Large intestine (tissue), 3 donors: ENCODE results near the gene AFAP1L2. TPM values are rescaled to one million over a fixed set of nuclear protein-coding genes. Genes with fewer than 3 reads are reported as not detected.
A peak's percentile ranks its signal among the peaks of the same experiment; 100 is the strongest.

Source experiments
- DNase-seq, 2 donors: peaks; one replicate each; pipeline versions ENCODE4 v3.0.0 to v3.0.0-alpha.2; 2013
- H3K27ac ChIP-seq: one replicate; pipeline ENCODE4 v1.5.1; 2013; ENCODE audit warnings: low read length
- H3K27me3 ChIP-seq: 2 replicates; pipeline ENCODE4 v1.6.1; 2013; ENCODE audit warnings: low read length; ENCODE audit not compliant: control insufficient read depth, insufficient read depth
- H3K36me3 ChIP-seq: 2 replicates; pipeline ENCODE4 v1.6.1; 2013; ENCODE audit warnings: low read length; ENCODE audit not compliant: control insufficient read depth, insufficient read depth
- H3K4me1 ChIP-seq: one replicate; pipeline ENCODE4 v1.6.1; 2013; ENCODE audit warnings: low read length; ENCODE audit not compliant: control insufficient read depth, insufficient read depth
- H3K4me3 ChIP-seq: one replicate; pipeline ENCODE4 v1.5.1; 2013; ENCODE audit warnings: low read length
- H3K9me3 ChIP-seq: one replicate; pipeline ENCODE4 v1.6.1; 2013; ENCODE audit warnings: mild to moderate bottlenecking, low read depth, low read length, moderate library complexity; ENCODE audit not compliant: control insufficient read depth
- WGBS: methylation state at CpG from one replicate; pipeline ENCODE4 v1.1.5; 2013; ENCODE audit warnings: low lambda C conversion rate; ENCODE audit not compliant: insufficient coverage; 5-methylcytosine and 5-hydroxymethylcytosine counted together
- polyA plus RNA-seq: library from polyadenylated mRNA; unstranded; fragments of 120-200 nt; gene quantifications from one replicate; pipeline ENCODE4 v1.2.1, GENCODE V29; 2013

The AFAP1L2 gene
- polyA plus RNA-seq, 1 donor = 12.0 TPM

DNA sequence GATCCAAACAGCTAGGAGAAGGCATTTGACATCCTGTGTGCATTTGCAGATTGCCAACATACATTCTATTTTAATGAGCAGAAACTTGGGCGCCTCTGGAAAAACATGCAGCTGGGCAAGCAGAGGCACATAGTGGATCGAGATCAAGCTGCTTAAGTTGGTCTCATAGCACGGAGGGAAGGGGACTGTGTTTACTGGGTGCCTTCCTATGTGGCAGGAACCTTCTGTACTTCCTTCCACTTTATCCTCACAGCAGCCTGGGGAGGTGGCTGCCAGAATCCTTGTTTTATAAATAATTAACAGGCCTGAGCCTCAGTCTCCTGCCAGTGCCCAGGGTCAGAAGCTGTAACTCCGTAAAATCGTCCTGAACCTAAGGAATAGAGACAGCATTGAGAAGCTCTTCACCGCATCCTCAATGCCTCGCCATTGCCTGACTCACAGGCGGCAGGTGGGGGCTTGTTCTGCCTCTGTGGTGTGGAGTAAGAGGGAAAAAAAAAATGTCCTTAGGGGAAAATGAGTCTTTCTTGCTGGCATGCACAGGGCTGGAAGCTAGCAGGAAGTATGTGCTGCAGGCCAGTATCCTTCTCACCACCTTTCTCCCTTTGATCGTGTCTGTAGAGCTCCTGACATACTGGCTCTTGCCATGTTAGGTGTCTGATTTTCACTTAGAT, 159.0 kb downstream of the AFAP1L2 start:
- H3K27ac ChIP-seq = peak overlapping the region; percentile 35
- H3K9me3 ChIP-seq = no peaks in the 10 kb centered on the region
- no peaks in the 10 kb centered on the region for H3K36me3 ChIP-seq
- H3K27me3 ChIP-seq = peaks cover 6% of the 10 kb centered on the region
- DNase-seq = peak in 1 of 2 donors; percentile 48
- H3K4me1 ChIP-seq = peaks cover 14% of the 10 kb centered on the region
- no peak overlapping the region for H3K4me3 ChIP-seq
- no CpG with 5 or more reads among the region's 9 CpGs for WGBS

Other genes with a start within 250 kb of the AFAP1L2 start
- gene CCDC186, start 230.3 kb downstream of the AFAP1L2 start, polyA plus RNA-seq = 34.0 TPM
- 0.22 TPM for gene TDRD1, start 225.1 kb downstream of the AFAP1L2 start, polyA plus RNA-seq
- 4.6 TPM for gene VWA2, start 165.2 kb downstream of the AFAP1L2 start, polyA plus RNA-seq